Endothelial cell of umbilical vein (primary cell): ENCODE results near the gene RAPGEF4. TPM values are rescaled to one million over a fixed set of nuclear protein-coding genes. Genes with fewer than 3 reads are reported as not detected.

Source experiments
- BruUV-seq: library from RNA; stranded (reverse); fragments of 400-500 nt; replicated peaks from 2 replicates; lab custom pipeline; 2021; lab: Mats Ljungman, UMichigan
- CTCF ChIA-PET: fragments of 300-600, 350-600 bp; sonication (Branson Sonifier 250); formaldehyde crosslinking; loops from one replicate; lab custom pipeline; 2021; ENCODE audit warnings: antibody characterized with exemption, inconsistent platforms; lab: Charles Lee
- POLR2A ChIA-PET: fragments of 300-600, 350-600 bp; sonication (Branson Sonifier 250); formaldehyde crosslinking; loops from one replicate; lab custom pipeline; 2021; ENCODE audit warnings: antibody characterized with exemption, inconsistent platforms; lab: Charles Lee
- DNase-seq: peaks from one replicate; pipeline ENCODE4 v3.0.0-alpha.2; 2011; ENCODE audit warnings: low read depth, low spot score
- FAIRE-seq: peaks from 2 replicates; lab custom pipeline; 2011; peaks lifted over from hg19 to GRCh38; lab: Jason Lieb, UNC
- H2AFZ ChIP-seq: 2 replicates; pipeline ENCODE4 v1.6.0; 2012; ENCODE audit warnings: low read depth, low read length, control low read depth, inconsistent platforms
- H3K27ac ChIP-seq: 2 replicates; pipeline ENCODE4 v1.5.1; 2011; ENCODE audit warnings: low read depth, mild to moderate bottlenecking, control low read depth, low read length, moderate library complexity; ENCODE audit not compliant: insufficient read depth
- H3K27me3 ChIP-seq, 2 experiments: 2 replicates each; pipeline versions ENCODE4 v1.6.0 to v1.6.1; 2011; ENCODE audit warnings: low read length in 2 of 2, mixed read lengths in 1 of 2; ENCODE audit not compliant: control insufficient read depth in 2 of 2, insufficient read depth in 2 of 2
- H3K36me3 ChIP-seq, 2 experiments: 2 replicates in 1 of 2; 3 replicates in 1 of 2; pipeline ENCODE4 v1.5.1; 2011; ENCODE audit warnings: low read length in 2 of 2, mild to moderate bottlenecking in 1 of 2, moderate library complexity in 1 of 2; ENCODE audit not compliant: control insufficient read depth in 2 of 2, insufficient read depth in 2 of 2; ENCODE audit errors: extremely low read depth in 1 of 2
- H3K4me1 ChIP-seq: 3 replicates; pipeline ENCODE4 v1.5.1; 2011; ENCODE audit warnings: mild to moderate bottlenecking, low read length; ENCODE audit not compliant: control insufficient read depth, insufficient read depth; ENCODE audit errors: extremely low read depth
- H3K4me2 ChIP-seq: 2 replicates; pipeline ENCODE4 v1.6.1; 2011; ENCODE audit warnings: low read length, control low read depth, mixed read lengths; ENCODE audit not compliant: insufficient read depth
- H3K4me3 ChIP-seq, 3 experiments: fragments of 200-600 bp in 1 of 3; sonication (generic), shearing (Covaris generic) in 1 of 3; replicated peaks in 1 of 3; 2 replicates each; pipeline ENCODE4 v1.5.1; 2011 to 2016; ENCODE audit warnings: control low read depth in 3 of 3, low read length in 3 of 3, mild to moderate bottlenecking in 2 of 3, inconsistent platforms in 1 of 3, low read depth in 1 of 3, moderate library complexity in 1 of 3; ENCODE audit not compliant: insufficient read depth in 1 of 3
- H3K79me2 ChIP-seq: 2 replicates; pipeline ENCODE4 v1.6.0; 2012; ENCODE audit warnings: low read length, inconsistent platforms; ENCODE audit not compliant: control insufficient read depth, insufficient read depth
- H3K9ac ChIP-seq: replicated peaks from 2 replicates; pipeline ENCODE3; 2011; ENCODE audit warnings: low read length, control low read depth; ENCODE audit not compliant: insufficient read depth; ENCODE audit errors: extremely low read depth
- H3K9me1 ChIP-seq: replicated peaks from 3 replicates; pipeline ENCODE4 v1.6.0; 2011; ENCODE audit warnings: mild to moderate bottlenecking, low read length; ENCODE audit not compliant: control insufficient read depth, insufficient read depth; ENCODE audit errors: extremely low read depth
- H3K9me3 ChIP-seq: replicated peaks from 2 replicates; pipeline ENCODE4 v1.5.1; 2012; ENCODE audit warnings: low read length, inconsistent platforms; ENCODE audit not compliant: control insufficient read depth, insufficient read depth
- H4K20me1 ChIP-seq: replicated peaks from 2 replicates; pipeline ENCODE3; 2011; ENCODE audit warnings: mild to moderate bottlenecking, low read length; ENCODE audit not compliant: control insufficient read depth, insufficient read depth; ENCODE audit errors: extremely low read depth
- EZH2 ChIP-seq: IDR thresholded peaks from 2 replicates; pipeline ENCODE4 v1.6.1; 2012; ENCODE audit warnings: borderline replicate concordance, low read depth, mild to moderate bottlenecking, moderate library complexity, low read length, inconsistent platforms; ENCODE audit not compliant: severe bottlenecking
- FOS ChIP-seq: IDR thresholded peaks from 2 replicates; pipeline ENCODE4 v1.6.1; 2011; ENCODE audit warnings: mild to moderate bottlenecking, low read length, moderate library complexity, borderline replicate concordance; ENCODE audit not compliant: insufficient read depth
- GATA2 ChIP-seq: IDR thresholded peaks from 2 replicates; pipeline ENCODE4 v1.7.0; 2011; ENCODE audit warnings: low read depth, mild to moderate bottlenecking, moderate library complexity, mixed read lengths, low read length; ENCODE audit not compliant: insufficient read length, insufficient read depth
- JUN ChIP-seq: IDR thresholded peaks from 2 replicates; pipeline ENCODE4 v1.6.1; 2011; ENCODE audit warnings: borderline replicate concordance, low read depth; ENCODE audit not compliant: insufficient read length, insufficient read depth
- MYC ChIP-seq: IDR thresholded peaks from one replicate; pipeline ENCODE4 v1.6.1; 2011; ENCODE audit warnings: mild to moderate bottlenecking, low read depth, low read length
- POLR2A ChIP-seq: IDR thresholded peaks from 2 replicates; pipeline ENCODE4 v1.6.1; 2012; ENCODE audit warnings: low read depth, mild to moderate bottlenecking, control low read depth, low read length
- POLR2AphosphoS5 ChIP-seq: IDR thresholded peaks from 2 replicates; pipeline ENCODE4 v1.6.1; 2012; ENCODE audit warnings: low read depth, mild to moderate bottlenecking, control low read depth, low read length, moderate library complexity; ENCODE audit not compliant: insufficient read depth
- dilution Hi-C: fragments of 300-500 bp; cut with MboI; formaldehyde crosslinking; loops from one replicate; pipeline ENCODE4 v1.15.0; 2019; ENCODE audit warnings: low sequenced_read_pairs; ENCODE audit not compliant: extremely low pct_ligation_motif_present
- intact Hi-C: fragments of 100-400 bp; cut with micrococcal nuclease; formaldehyde crosslinking; loops from one replicate; pipeline ENCODE4 v1.10.0; 2022
- polyA plus RNA-seq, 4 experiments: library from polyadenylated mRNA; depleted of rRNA in 3 of 4; stranded (reverse) in 3 of 4; unstranded in 1 of 4; fragments of >200 nt; gene quantifications; 2 replicates each; pipeline versions ENCODE4 v1.2.1 to v1.2.3, GENCODE V29; 2011 to 2012; ENCODE audit warnings: missing spikeins in 1 of 4
- total RNA-seq: library from RNA; stranded (reverse); gene quantifications from 2 replicates; pipeline ENCODE4 v1.2.3, GENCODE V29; 2021
- TF ChIP-seq, protein P1 (sequence below), 2 donors: IDR thresholded peaks; 1 replicate in 1 of 2; 2 replicates in 1 of 2; pipeline ENCODE4 v1.5.1; 2011; ENCODE audit warnings: low read length in 2 of 2, mild to moderate bottlenecking in 2 of 2, moderate library complexity in 2 of 2, control low read depth in 1 of 2, inconsistent platforms in 1 of 2, low read depth in 1 of 2; ENCODE audit not compliant: insufficient read depth in 1 of 2; ENCODE audit errors: extremely low read depth in 1 of 2
- TF ChIP-seq, protein P2 (sequence below): IDR thresholded peaks from 2 replicates; pipeline ENCODE4 v1.6.1; 2011; ENCODE audit not compliant: insufficient read depth, insufficient read length

RAPGEF4 gene
- total and polyA plus RNA-seq, 2 donors (not counting 3 experiments of a cell fraction or from before 2014, with no cell fraction given): 7.2 to 9.2 TPM

DNA sequence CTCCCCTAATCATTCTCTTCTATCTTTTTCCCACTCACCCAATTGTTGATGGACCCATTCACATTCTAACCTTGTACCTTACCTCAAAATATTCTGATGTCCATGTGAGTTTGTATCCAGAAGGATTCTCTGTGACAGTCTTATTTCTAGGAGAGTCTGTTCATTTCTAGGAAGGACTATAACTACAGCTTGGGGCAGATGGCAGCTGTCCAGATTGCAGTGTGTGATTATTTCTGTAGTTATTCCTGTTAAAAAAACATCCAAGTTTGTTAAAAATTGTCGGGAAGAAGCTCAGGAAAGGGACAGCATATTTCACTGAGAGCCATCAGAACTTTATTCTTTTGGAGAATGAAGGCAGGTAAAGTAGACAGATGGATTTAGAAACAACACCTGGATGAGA, 142.6 kb downstream of the RAPGEF4 start:
- no peaks in the 10 kb centered on the region for H3K79me2 ChIP-seq
- ChIA-PET CTCF (interaction anchor here (1.2 to 3.4 kb wide), 2 partner anchors 53 to 65 kb away, joined by 4 to 14 read pairs; no protein-coding TSS in a partner anchor), POLR2A (no interaction called here)
- H2AFZ ChIP-seq: no peak overlapping the region
- intact Hi-C loops: no loop called here
- H3K36me3 ChIP-seq: no peaks in the 10 kb centered on the region
- no peak overlapping the region for H3K9ac ChIP-seq
- no peak overlapping the region for H3K4me3 ChIP-seq
- BruUV-seq: no TSS peak
- H3K4me2 ChIP-seq: no peak overlapping the region
- no peak for TF ChIP-seq GATA2
- no peak for TF ChIP-seq FOS
- no peak for TF ChIP-seq EZH2
- TF ChIP-seq POLR2AphosphoS5: no peak
- TF ChIP-seq POLR2A: no peak
- TF ChIP-seq, protein P1, sequence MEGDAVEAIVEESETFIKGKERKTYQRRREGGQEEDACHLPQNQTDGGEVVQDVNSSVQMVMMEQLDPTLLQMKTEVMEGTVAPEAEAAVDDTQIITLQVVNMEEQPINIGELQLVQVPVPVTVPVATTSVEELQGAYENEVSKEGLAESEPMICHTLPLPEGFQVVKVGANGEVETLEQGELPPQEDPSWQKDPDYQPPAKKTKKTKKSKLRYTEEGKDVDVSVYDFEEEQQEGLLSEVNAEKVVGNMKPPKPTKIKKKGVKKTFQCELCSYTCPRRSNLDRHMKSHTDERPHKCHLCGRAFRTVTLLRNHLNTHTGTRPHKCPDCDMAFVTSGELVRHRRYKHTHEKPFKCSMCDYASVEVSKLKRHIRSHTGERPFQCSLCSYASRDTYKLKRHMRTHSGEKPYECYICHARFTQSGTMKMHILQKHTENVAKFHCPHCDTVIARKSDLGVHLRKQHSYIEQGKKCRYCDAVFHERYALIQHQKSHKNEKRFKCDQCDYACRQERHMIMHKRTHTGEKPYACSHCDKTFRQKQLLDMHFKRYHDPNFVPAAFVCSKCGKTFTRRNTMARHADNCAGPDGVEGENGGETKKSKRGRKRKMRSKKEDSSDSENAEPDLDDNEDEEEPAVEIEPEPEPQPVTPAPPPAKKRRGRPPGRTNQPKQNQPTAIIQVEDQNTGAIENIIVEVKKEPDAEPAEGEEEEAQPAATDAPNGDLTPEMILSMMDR (IDR thresholded peaks at IDR 0.05; ENCODE audit: extremely low read depth in 1 of 2, insufficient read depth in 1 of 2, low read depth in 1 of 2, low read length in 2 of 2): no peak
- no peak for TF ChIP-seq MYC
- TF ChIP-seq JUN: no peak
- TF ChIP-seq, protein P2, sequence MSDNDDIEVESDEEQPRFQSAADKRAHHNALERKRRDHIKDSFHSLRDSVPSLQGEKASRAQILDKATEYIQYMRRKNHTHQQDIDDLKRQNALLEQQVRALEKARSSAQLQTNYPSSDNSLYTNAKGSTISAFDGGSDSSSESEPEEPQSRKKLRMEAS: no peak
- H3K27ac ChIP-seq: no peak overlapping the region
- no peaks in the 10 kb centered on the region for H3K9me3 ChIP-seq
- DNase-seq (peak; percentile 33), FAIRE-seq (no peak)
- peaks cover 0 to 3% of the 10 kb centered on the region in 2 experiments for H3K27me3 ChIP-seq
- no peaks in the 10 kb centered on the region for H4K20me1 ChIP-seq
- H3K9me1 ChIP-seq: no peaks in the 10 kb centered on the region
- no peaks in the 10 kb centered on the region for H3K4me1 ChIP-seq
- dilution Hi-C loops: no loop called here
